ENCODE data around the gene BPIFB6. TPM values are rescaled to one million over a fixed set of nuclear protein-coding genes. Genes with fewer than 3 reads are reported as not detected.
"Not testable (repeated sequence)": the region's sequence is repeated elsewhere in the genome, so short reads cannot be mapped to it uniquely, and the experiment has no call there.

BPIFB6 gene
- polyA plus RNA-seq, 3 donors, result not detected

DNA sequence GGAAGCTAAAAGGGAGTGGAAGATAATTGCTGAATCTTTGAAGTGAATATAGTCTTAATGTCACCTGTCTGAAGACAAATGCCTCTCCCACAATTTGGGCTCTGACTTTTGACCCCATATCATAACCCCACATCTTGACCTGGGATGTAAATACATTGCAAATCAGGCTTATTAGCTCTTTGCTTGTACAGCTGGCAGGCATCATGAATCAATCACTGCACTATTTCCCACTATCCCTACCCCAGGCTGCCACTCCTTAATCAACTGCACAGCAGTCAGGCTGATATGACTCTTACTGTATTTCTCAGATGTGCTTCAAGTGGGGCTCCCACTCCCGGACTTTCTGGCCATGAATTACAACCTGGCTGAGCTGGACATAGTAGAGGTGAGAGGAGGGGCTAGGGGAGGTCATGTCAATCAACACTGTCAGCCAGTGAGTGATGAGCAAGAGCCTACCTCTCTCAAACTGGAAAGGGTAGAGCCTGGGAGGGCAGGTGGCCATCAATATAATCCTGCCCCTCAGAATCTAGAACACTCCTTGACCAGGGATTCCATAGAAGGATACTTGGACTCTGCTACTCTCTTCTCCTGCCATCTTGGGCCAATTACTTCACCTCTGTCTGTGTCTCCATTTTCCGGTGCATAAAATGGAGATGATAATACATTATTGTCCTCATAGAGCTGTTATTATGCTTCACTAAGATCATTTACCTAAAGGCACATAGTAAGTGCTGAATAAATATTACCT, 11.7 kb downstream of the BPIFB6 start:
- TF ChIP-seq, protein P1, sequence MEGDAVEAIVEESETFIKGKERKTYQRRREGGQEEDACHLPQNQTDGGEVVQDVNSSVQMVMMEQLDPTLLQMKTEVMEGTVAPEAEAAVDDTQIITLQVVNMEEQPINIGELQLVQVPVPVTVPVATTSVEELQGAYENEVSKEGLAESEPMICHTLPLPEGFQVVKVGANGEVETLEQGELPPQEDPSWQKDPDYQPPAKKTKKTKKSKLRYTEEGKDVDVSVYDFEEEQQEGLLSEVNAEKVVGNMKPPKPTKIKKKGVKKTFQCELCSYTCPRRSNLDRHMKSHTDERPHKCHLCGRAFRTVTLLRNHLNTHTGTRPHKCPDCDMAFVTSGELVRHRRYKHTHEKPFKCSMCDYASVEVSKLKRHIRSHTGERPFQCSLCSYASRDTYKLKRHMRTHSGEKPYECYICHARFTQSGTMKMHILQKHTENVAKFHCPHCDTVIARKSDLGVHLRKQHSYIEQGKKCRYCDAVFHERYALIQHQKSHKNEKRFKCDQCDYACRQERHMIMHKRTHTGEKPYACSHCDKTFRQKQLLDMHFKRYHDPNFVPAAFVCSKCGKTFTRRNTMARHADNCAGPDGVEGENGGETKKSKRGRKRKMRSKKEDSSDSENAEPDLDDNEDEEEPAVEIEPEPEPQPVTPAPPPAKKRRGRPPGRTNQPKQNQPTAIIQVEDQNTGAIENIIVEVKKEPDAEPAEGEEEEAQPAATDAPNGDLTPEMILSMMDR (IDR thresholded peaks at IDR 0.05), result no peak
- no peak overlapping the region for H3K4me3 Mint-ChIP-seq

DNA sequence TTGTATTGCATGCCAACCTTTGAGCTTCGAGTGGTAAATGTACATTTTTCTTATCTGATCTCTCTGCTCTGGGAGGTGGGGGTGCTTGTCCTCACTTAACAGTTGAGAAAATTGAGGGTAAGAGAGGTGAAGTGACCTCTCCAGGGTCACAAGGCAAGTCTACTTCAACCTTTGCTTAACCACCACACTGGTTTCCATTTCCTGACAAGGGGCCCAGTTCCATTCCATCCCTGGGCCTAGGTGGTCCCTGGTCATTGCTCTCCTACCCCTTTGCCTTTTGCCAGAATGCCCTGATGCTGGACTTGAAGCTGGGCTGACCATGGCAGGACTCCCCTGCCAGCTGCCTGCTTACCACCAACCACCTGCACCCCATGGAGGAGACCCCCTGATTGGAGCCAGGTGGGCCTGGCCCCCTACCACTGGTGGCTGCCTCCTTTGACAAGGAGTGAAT, 12.3 kb downstream of the BPIFB6 start:
- no peaks in the 10 kb centered on the region for H3K4me1 Mint-ChIP-seq

More for the DNA sequence above, 11.7 kb downstream of the BPIFB6 start:
- H3K4me1 ChIP-seq (ENCODE audit: control insufficient read depth in 1 of 2, insufficient read depth in 2 of 2, low read length in 2 of 2), result no peaks in the 10 kb centered on the region
- H3K27ac ChIP-seq (ENCODE audit: low read depth in 1 of 2, low read length in 2 of 2), result no peak overlapping the region
- H3K9me3 ChIP-seq (replicated peaks in 1 of 2; ENCODE audit: control insufficient read depth in 1 of 2, insufficient read depth in 1 of 2, low read length in 2 of 2), result peaks cover 24 to 30% of the 10 kb centered on the region in 2 donors
- intact Hi-C loops (cut with micrococcal nuclease), result no loop called here
- Mint-ChIP-seq H3K36me3 (no peaks in the 10 kb centered on the region), H3K27me3 (ENCODE audit: low read depth in 3 of 3) (peaks cover 2 to 7% (median 3%) of the 10 kb centered on the region in 3 donors), H3K27ac (no peak overlapping the region), H3K4me1 (no peaks in the 10 kb centered on the region), H3K9me3 (peaks cover 13 to 38% (median 28%) of the 10 kb centered on the region in 7 donors)
- H3K9ac ChIP-seq (ENCODE audit: insufficient read depth, low read length, poor library complexity, severe bottlenecking), result no peak overlapping the region
- H3K79me2 ChIP-seq (ENCODE audit: insufficient read depth, low read length), result no peaks in the 10 kb centered on the region
- no peaks in the 10 kb centered on the region for H3K27me3 ChIP-seq (ENCODE audit: control insufficient read depth in 2 of 2, insufficient read depth in 2 of 2, low read length in 2 of 2)
- no peak for DNase-seq
- no peak overlapping the region for H3K4me3 ChIP-seq (replicated peaks in 1 of 3; ENCODE audit: low read depth in 2 of 3, low read length in 3 of 3)
- no peak overlapping the region for H2AFZ ChIP-seq (ENCODE audit: insufficient read depth, low read depth, low read length, poor library complexity, severe bottlenecking)
- WGBS (ENCODE audit: insufficient coverage), result no CpG with 5 or more reads among the region's 2 CpGs
- no peak overlapping the region for H3K4me2 ChIP-seq (replicated peaks; ENCODE audit: extremely low read depth, low read length, poor library complexity, severe bottlenecking)
- H3K36me3 ChIP-seq (replicated peaks in 1 of 2; ENCODE audit: control insufficient read depth in 1 of 2, insufficient read depth in 2 of 2, low read length in 2 of 2), result no peaks in the 10 kb centered on the region
- H4K20me1 ChIP-seq (ENCODE audit: insufficient read depth, low read length), result no peaks in the 10 kb centered on the region

DNA sequence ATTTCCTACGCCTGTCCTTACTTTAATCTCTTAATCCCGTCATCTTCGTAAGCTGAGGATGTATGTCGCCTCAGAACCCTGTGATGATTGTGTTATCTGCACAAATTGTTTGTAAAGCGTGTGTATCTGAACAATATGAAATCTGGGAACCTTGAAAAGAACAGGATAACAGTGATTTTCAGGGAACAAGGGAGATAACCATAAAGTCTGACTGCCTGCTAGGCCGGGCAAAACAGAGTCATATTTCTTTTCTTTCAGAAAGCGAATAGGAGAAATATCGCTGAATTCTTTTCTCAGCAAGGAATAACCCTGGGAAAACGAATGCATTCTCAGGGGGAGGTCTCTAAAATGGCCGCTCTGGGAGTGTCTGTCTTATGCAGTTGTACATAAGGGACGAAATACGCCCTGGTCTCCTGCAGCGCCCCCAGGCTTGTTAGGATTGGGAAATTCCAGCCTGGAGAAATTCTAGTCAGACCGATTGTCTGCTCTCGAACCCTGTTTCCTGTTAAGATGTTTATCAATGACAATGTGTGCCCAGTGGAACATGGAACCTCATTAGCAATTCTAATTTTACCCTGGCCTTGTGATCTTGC, 13.8 kb downstream of the BPIFB6 start:
- intact Hi-C loops (cut with micrococcal nuclease); H3K9ac ChIP-seq (ENCODE audit: insufficient read depth, low read length, poor library complexity, severe bottlenecking); H3K4me3 ChIP-seq (replicated peaks in 1 of 3; ENCODE audit: low read depth in 2 of 3, low read length in 3 of 3); H3K27ac ChIP-seq (ENCODE audit: low read depth in 1 of 2, low read length in 2 of 2); H2AFZ ChIP-seq (ENCODE audit: insufficient read depth, low read depth, low read length, poor library complexity, severe bottlenecking); H3K79me2 ChIP-seq (ENCODE audit: insufficient read depth, low read length); H3K4me3 Mint-ChIP-seq; H3K36me3 Mint-ChIP-seq; H3K36me3 ChIP-seq (replicated peaks in 1 of 2; ENCODE audit: control insufficient read depth in 1 of 2, insufficient read depth in 2 of 2, low read length in 2 of 2); H3K27me3 ChIP-seq (ENCODE audit: control insufficient read depth in 2 of 2, insufficient read depth in 2 of 2, low read length in 2 of 2); H3K4me2 ChIP-seq (replicated peaks; ENCODE audit: extremely low read depth, low read length, poor library complexity, severe bottlenecking); H3K4me1 Mint-ChIP-seq; H4K20me1 ChIP-seq (ENCODE audit: insufficient read depth, low read length); H3K4me1 ChIP-seq (ENCODE audit: control insufficient read depth in 1 of 2, insufficient read depth in 2 of 2, low read length in 2 of 2); H3K27ac Mint-ChIP-seq; H3K27me3 Mint-ChIP-seq (ENCODE audit: low read depth in 3 of 3); DNase-seq: not testable (repeated sequence)
- 82% methylated on average over 8 of the region's 15 CpGs for WGBS (ENCODE audit: insufficient coverage)
- H3K9me3 ChIP-seq (replicated peaks in 1 of 2; ENCODE audit: control insufficient read depth in 1 of 2, insufficient read depth in 1 of 2, low read length in 2 of 2), result peaks cover 24 to 30% of the 10 kb centered on the region in 2 donors
- peaks cover 13 to 38% (median 27%) of the 10 kb centered on the region in 7 donors for H3K9me3 Mint-ChIP-seq

More for the DNA sequence above, 12.3 kb downstream of the BPIFB6 start:
- no peak overlapping the region for H3K4me2 ChIP-seq (replicated peaks; ENCODE audit: extremely low read depth, low read length, poor library complexity, severe bottlenecking)
- H3K27ac Mint-ChIP-seq, result no peak overlapping the region
- H4K20me1 ChIP-seq (ENCODE audit: insufficient read depth, low read length), result no peaks in the 10 kb centered on the region
- TF ChIP-seq, protein P1 (IDR thresholded peaks at IDR 0.05), result no peak
- H3K27me3 ChIP-seq (ENCODE audit: control insufficient read depth in 2 of 2, insufficient read depth in 2 of 2, low read length in 2 of 2), result no peaks in the 10 kb centered on the region
- H3K79me2 ChIP-seq (ENCODE audit: insufficient read depth, low read length), result no peaks in the 10 kb centered on the region
- intact Hi-C loops (cut with micrococcal nuclease), result no loop called here
- no peaks in the 10 kb centered on the region for H3K36me3 Mint-ChIP-seq
- H3K4me3 Mint-ChIP-seq, result no peak overlapping the region
- peaks cover 13 to 38% (median 27%) of the 10 kb centered on the region in 7 donors for H3K9me3 Mint-ChIP-seq
- no peak overlapping the region for H3K4me3 ChIP-seq (replicated peaks in 1 of 3; ENCODE audit: low read depth in 2 of 3, low read length in 3 of 3)
- no peak overlapping the region for H3K9ac ChIP-seq (ENCODE audit: insufficient read depth, low read length, poor library complexity, severe bottlenecking)
- peaks cover 24 to 30% of the 10 kb centered on the region in 2 donors for H3K9me3 ChIP-seq (replicated peaks in 1 of 2; ENCODE audit: control insufficient read depth in 1 of 2, insufficient read depth in 1 of 2, low read length in 2 of 2)
- H3K27ac ChIP-seq (ENCODE audit: low read depth in 1 of 2, low read length in 2 of 2), result no peak overlapping the region
- no peaks in the 10 kb centered on the region for H3K4me1 ChIP-seq (ENCODE audit: control insufficient read depth in 1 of 2, insufficient read depth in 2 of 2, low read length in 2 of 2)
- H3K36me3 ChIP-seq (replicated peaks in 1 of 2; ENCODE audit: control insufficient read depth in 1 of 2, insufficient read depth in 2 of 2, low read length in 2 of 2), result no peaks in the 10 kb centered on the region
- H2AFZ ChIP-seq (ENCODE audit: insufficient read depth, low read depth, low read length, poor library complexity, severe bottlenecking), result no peak overlapping the region
- DNase-seq, result no peak
- H3K27me3 Mint-ChIP-seq (ENCODE audit: low read depth in 3 of 3), result peaks cover 0 to 7% (median 2%) of the 10 kb centered on the region in 3 donors
- no CpG with 5 or more reads among the region's 1 CpG for WGBS (ENCODE audit: insufficient coverage)

Data from CD14-positive monocyte (primary cell).